Measurements from ENCODE around the gene OR1D2.
"Not testable (repeated sequence)": the region's sequence is repeated elsewhere in the genome, so short reads cannot be mapped to it uniquely, and the experiment has no call there.

OR1D2 gene

GRCh38 chr17:3104322-3104721, at the start of gene OR1D2:
OR1D2 (minus strand) TSS chr17:3104422; CDS start chr17:3092996, 11,426 bp downstream.
- no peak for DNase-seq (ENCODE audit: low read depth)

GRCh38 chr17:3137494-3137893, 33.3 kb upstream of the OR1D2 start:
- DNase-seq (ENCODE audit: low read depth), result not testable (repeated sequence)

GRCh38 chr17:3127451-3127850, 23.2 kb upstream of the OR1D2 start, which contains the start of gene OR1G1:
OR1G1 (minus strand) TSS chr17:3127551; CDS start chr17:3127551, 0 bp downstream.
- DNase-seq (ENCODE audit: low read depth), result no peak

- not testable (repeated sequence) for DNase-seq (ENCODE audit: low read depth)
These were observed 30.4 kb downstream of the OR1D2 start for GRCh38 chr17:3073850-3074249.

- not testable (repeated sequence) for DNase-seq (ENCODE audit: low read depth)
These were observed 39.0 kb downstream of the OR1D2 start for GRCh38 chr17:3065192-3065591.

- DNase-seq (ENCODE audit: low read depth), result not testable (repeated sequence)
These were observed 40.7 kb downstream of the OR1D2 start, which contains the start of gene OR1D5 for GRCh38 chr17:3063507-3063906. OR1D5 (minus strand) TSS chr17:3063607; CDS start chr17:3063607, 0 bp downstream.

GRCh38 chr17:3062824-3063377, 41.3 kb downstream of the OR1D2 start:
- not testable (repeated sequence) for DNase-seq (ENCODE audit: low read depth)

- DNase-seq (ENCODE audit: low read depth), result not testable (repeated sequence)
These were observed 49.4 kb downstream of the OR1D2 start for GRCh38 chr17:3054868-3055267.

GRCh38 chr17:3049705-3050295, 54.4 kb downstream of the OR1D2 start:
- DNase-seq (ENCODE audit: low read depth), result no peak

- DNase-seq (ENCODE audit: low read depth), result peak; percentile 91
These were observed 55.3 kb downstream of the OR1D2 start for GRCh38 chr17:3048727-3049471.

GRCh38 chr17:3046753-3047152, 57.5 kb downstream of the OR1D2 start:
- no peak for DNase-seq (ENCODE audit: low read depth)

GRCh38 chr17:3043737-3044365, 60.4 kb downstream of the OR1D2 start:
- no peak for DNase-seq (ENCODE audit: low read depth)

- DNase-seq (ENCODE audit: low read depth), result no peak
These were observed 63.3 kb downstream of the OR1D2 start for GRCh38 chr17:3040882-3041281.

- no peak for DNase-seq (ENCODE audit: low read depth)
These were observed 64.5 kb downstream of the OR1D2 start for GRCh38 chr17:3039736-3040135.

GRCh38 chr17:3038941-3039340, 65.3 kb downstream of the OR1D2 start:
- no peak for DNase-seq (ENCODE audit: low read depth)

Measured in activated T-cell treated with anti-CD3 and anti-CD28 coated beads for 24 hours (primary cell).